HEK293 (cell line): Measurements from ENCODE around the gene YAF2.

ENCODE experiments used
- CTCF ChIP-seq: fragments of 450-650 bp; formaldehyde crosslinking; IDR thresholded peaks from 2 replicates; pipeline ENCODE4 v1.5.1; 2016; ENCODE audit warnings: missing biosample characterization, missing genetic modification characterization
- EGR2 ChIP-seq: fragments of 450-650 bp; formaldehyde crosslinking; IDR thresholded peaks from 2 replicates; pipeline ENCODE4 v1.5.1; 2016; ENCODE audit warnings: low read depth, missing biosample characterization, missing genetic modification characterization
- KLF16 ChIP-seq: fragments of 450-650 bp; formaldehyde crosslinking; IDR thresholded peaks from 2 replicates; pipeline ENCODE4 v1.5.1; 2017; ENCODE audit warnings: missing biosample characterization, missing genetic modification characterization
- RBAK ChIP-seq: fragments of 450-650 bp; formaldehyde crosslinking; IDR thresholded peaks from 2 replicates; pipeline ENCODE4 v1.5.1; 2016; ENCODE audit warnings: missing biosample characterization, missing genetic modification characterization
- TRIM28 ChIP-seq: IDR thresholded peaks from 2 replicates; pipeline ENCODE4 v1.6.1; 2011; ENCODE audit warnings: low read length, control low read depth, borderline replicate concordance
- ZBTB1 ChIP-seq: fragments of 450-650 bp; formaldehyde crosslinking; IDR thresholded peaks from 2 replicates; pipeline ENCODE4 v1.5.1; 2016; ENCODE audit warnings: missing biosample characterization, missing genetic modification characterization
- ZBTB49 ChIP-seq: fragments of 450-650 bp; formaldehyde crosslinking; IDR thresholded peaks from 2 replicates; pipeline ENCODE4 v1.5.1; 2016; ENCODE audit warnings: missing biosample characterization, missing genetic modification characterization, low read depth
- ZEB2 ChIP-seq: fragments of 450-650 bp; formaldehyde crosslinking; IDR thresholded peaks from 2 replicates; pipeline ENCODE4 v1.5.1; 2016; ENCODE audit warnings: missing biosample characterization, missing genetic modification characterization
- ZNF146 ChIP-seq: fragments of 450-650 bp; formaldehyde crosslinking; IDR thresholded peaks from 2 replicates; pipeline ENCODE4 v1.5.1; 2016; ENCODE audit warnings: missing biosample characterization, missing genetic modification characterization
- ZNF292 ChIP-seq: fragments of 450-650 bp; formaldehyde crosslinking; IDR thresholded peaks from 2 replicates; pipeline ENCODE4 v1.5.1; 2016; ENCODE audit warnings: low read depth, missing biosample characterization, missing genetic modification characterization, borderline replicate concordance
- ZNF37A ChIP-seq: fragments of 450-650 bp; IDR thresholded peaks from 2 replicates; pipeline ENCODE4 v1.5.1; 2018; ENCODE audit warnings: missing biosample characterization, missing genetic modification characterization
- ZNF777 ChIP-seq: fragments of 450-650 bp; formaldehyde crosslinking; IDR thresholded peaks from 2 replicates; pipeline ENCODE4 v1.5.1; 2017; ENCODE audit warnings: missing biosample characterization, missing genetic modification characterization, borderline replicate concordance
- ZNF830 ChIP-seq: fragments of 450-650 bp; IDR thresholded peaks from 2 replicates; pipeline ENCODE4 v1.5.0; 2018; ENCODE audit warnings: missing biosample characterization, missing genetic modification characterization, low read depth, mild to moderate bottlenecking, moderate library complexity

- TF ChIP-seq EGR2 (tag by site-specific recombination) (no peak), ZNF830 (tag by site-specific recombination) (no peak), ZNF146 (no peak), TRIM28 (no peak), ZBTB1 (tag by site-specific recombination) (no peak), RBAK (tag by site-specific recombination) (no peak), ZNF292 (no peak), ZBTB49 (tag by site-specific recombination) (no peak), CTCF (tag by site-specific recombination) (no peak), ZEB2 (tag by site-specific recombination) (no peak), ZNF777 (no peak), ZNF37A (tag by site-specific recombination) (no peak), KLF16 (tag by site-specific recombination) (no peak)
Measured at GRCh38 chr12:42125388-42125767, 112.7 kb downstream of the YAF2 start.
